DMS153 treated with DMSO at 0.1 percent for 48 hours (cell line): Measurements from ENCODE around the gene FILIP1L.

Experiments
- DNase-seq: peaks from one replicate; lab custom pipeline; 2025; ENCODE audit not compliant: unreplicated experiment; lab: John Stamatoyannopoulos, UW

FILIP1L gene

GRCh38 chr3:99817437-99818240 is 296.7 kb downstream of the FILIP1L start, which contains the start of gene CMSS1:
Gene CMSS1, plus strand, starts transcription at chr3:99817862.
- peak; percentile 64 for DNase-seq

DNA sequence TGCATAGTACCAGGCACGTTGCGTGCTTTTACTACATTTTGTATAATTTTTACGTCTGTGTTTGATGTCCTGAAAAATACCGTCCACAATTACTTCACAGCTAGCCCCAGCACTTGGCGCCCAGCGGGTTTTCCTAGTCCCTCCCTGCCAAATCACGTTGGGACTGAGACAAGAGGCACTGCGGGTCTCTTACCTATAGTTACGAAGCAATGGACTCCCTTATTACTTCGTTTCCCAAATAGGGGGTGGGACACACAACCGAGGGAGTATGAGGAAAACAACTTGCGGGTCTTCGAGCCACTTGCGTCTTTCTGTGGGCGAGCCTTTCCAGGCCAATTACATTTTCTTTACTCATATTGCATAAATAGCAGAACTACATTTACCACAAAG is 297.3 kb downstream of the FILIP1L start:
- DNase-seq = no peak

- no peak for DNase-seq
These were observed 303.9 kb downstream of the FILIP1L start for GRCh38 chr3:99810403-99810802.

DNA sequence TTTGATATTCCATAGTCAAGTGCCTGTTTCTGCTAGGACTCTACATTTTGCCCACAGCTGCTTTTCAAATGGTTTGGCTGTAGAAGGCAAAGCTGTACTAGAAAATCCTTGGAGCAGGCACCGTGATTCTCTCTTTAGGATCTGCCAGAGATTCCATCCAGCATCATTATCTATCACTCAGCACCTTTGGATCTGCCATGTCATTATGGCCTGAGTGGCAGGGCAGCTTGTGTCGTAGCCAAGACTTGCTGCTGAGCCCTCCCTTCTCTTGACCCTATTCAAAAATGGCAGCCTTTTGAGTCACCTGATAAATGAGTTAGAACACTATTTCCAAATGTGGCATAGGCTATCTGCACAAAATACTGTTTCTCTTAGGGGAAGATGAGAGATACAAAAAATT is 304.7 kb downstream of the FILIP1L start:
- DNase-seq = no peak

GRCh38 chr3:99808163-99808794 is 306.0 kb downstream of the FILIP1L start:
- DNase-seq = peak; percentile 5

- no peak for DNase-seq
These were observed 309.1 kb downstream of the FILIP1L start for GRCh38 chr3:99805160-99805559.

- no peak for DNase-seq
These were observed 311.0 kb downstream of the FILIP1L start for GRCh38 chr3:99803297-99803696.

GRCh38 chr3:99799422-99799821 is 314.9 kb downstream of the FILIP1L start:
- DNase-seq = no peak

GRCh38 chr3:99795573-99795972 is 318.7 kb downstream of the FILIP1L start:
- DNase-seq = no peak

DNA sequence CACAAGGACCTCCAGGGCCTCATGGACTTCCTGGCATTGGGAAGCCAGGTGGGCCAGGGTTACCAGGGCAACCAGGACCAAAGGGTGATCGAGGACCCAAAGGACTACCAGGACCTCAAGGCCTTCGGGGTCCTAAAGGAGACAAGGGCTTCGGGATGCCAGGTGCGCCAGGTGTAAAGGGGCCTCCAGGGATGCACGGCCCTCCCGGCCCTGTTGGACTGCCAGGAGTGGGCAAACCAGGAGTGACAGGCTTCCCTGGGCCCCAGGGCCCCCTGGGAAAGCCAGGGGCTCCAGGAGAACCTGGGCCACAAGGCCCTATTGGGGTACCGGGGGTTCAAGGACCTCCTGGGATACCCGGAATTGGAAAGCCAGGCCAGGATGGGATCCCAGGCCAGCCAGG is 319.8 kb downstream of the FILIP1L start:
- no peak for DNase-seq

- DNase-seq = peak; percentile 7
These were observed 325.1 kb downstream of the FILIP1L start for GRCh38 chr3:99789011-99789721.
